CD4-positive, alpha-beta memory T cell (primary cell): ENCODE measurements around the gene FKBP10. TPM values are rescaled to one million over a fixed set of nuclear protein-coding genes. Genes with fewer than 3 reads are reported as not detected.

Experiments
- CTCF ChIA-PET: fragments of 350-600 bp; sonication (Branson Sonifier 250); formaldehyde crosslinking; loops from one replicate; lab custom pipeline; 2021; ENCODE audit warnings: inconsistent platforms; ENCODE audit not compliant: partially characterized antibody; lab: Charles Lee
- POLR2A ChIA-PET: fragments of 350-600 bp; sonication (Branson Sonifier 250); formaldehyde crosslinking; loops from one replicate; lab custom pipeline; 2021; ENCODE audit not compliant: partially characterized antibody; lab: Charles Lee
- DNase-seq, 5 donors: peaks; one replicate each; pipeline versions ENCODE4 v3.0.0 to v3.0.0-alpha.2; 2020 to 2022; ENCODE audit warnings: mixed read lengths in 1 of 5
- H3K27ac ChIP-seq: one replicate; pipeline ENCODE4 v1.7.0; 2013; ENCODE audit warnings: low read depth, low read length
- H3K27me3 ChIP-seq: 2 replicates; pipeline ENCODE4 v1.7.0; 2013; ENCODE audit warnings: mild to moderate bottlenecking, low read length, moderate library complexity; ENCODE audit not compliant: insufficient read depth
- H3K36me3 ChIP-seq: 2 replicates; pipeline ENCODE4 v1.7.0; 2013; ENCODE audit warnings: mild to moderate bottlenecking, low read length, moderate library complexity; ENCODE audit not compliant: insufficient read depth
- H3K4me1 ChIP-seq: 2 replicates; pipeline ENCODE4 v1.7.0; 2013; ENCODE audit warnings: mild to moderate bottlenecking, low read length, moderate library complexity; ENCODE audit not compliant: insufficient read depth
- H3K4me3 ChIP-seq, 2 donors: one replicate each; pipeline ENCODE4 v1.7.0; 2013; ENCODE audit warnings: low read length in 2 of 2, mild to moderate bottlenecking in 1 of 2
- H3K9me3 ChIP-seq, 2 donors: one replicate each; pipeline ENCODE4 v1.7.0; 2013; ENCODE audit warnings: low read length in 2 of 2, control low read depth in 1 of 2; ENCODE audit not compliant: control insufficient read depth in 1 of 2
- H3K27ac Mint-ChIP-seq, 7 donors: one replicate each; pipeline ENCODE4 v1.8.0; 2020 to 2021; ENCODE audit warnings: mixed read lengths in 7 of 7, mild to moderate bottlenecking in 6 of 7, inconsistent platforms in 3 of 7, moderate library complexity in 3 of 7
- H3K27me3 Mint-ChIP-seq, 2 donors: one replicate each; pipeline ENCODE4 v1.8.0; 2020 to 2021; ENCODE audit warnings: mixed read lengths in 2 of 2
- H3K36me3 Mint-ChIP-seq, 2 donors: one replicate each; pipeline ENCODE4 v1.8.0; 2020 to 2021; ENCODE audit warnings: mixed read lengths in 2 of 2, inconsistent platforms in 1 of 2, mild to moderate bottlenecking in 1 of 2
- H3K4me1 Mint-ChIP-seq, 4 donors: one replicate each; pipeline ENCODE4 v1.8.0; 2020 to 2021; ENCODE audit warnings: mixed read lengths in 4 of 4, mild to moderate bottlenecking in 1 of 4
- H3K4me3 Mint-ChIP-seq, 8 donors: one replicate each; pipeline ENCODE4 v1.8.0; 2020 to 2021; ENCODE audit warnings: mixed read lengths in 8 of 8, mild to moderate bottlenecking in 7 of 8, moderate library complexity in 6 of 8, inconsistent platforms in 3 of 8
- H3K9me3 Mint-ChIP-seq, 8 donors: one replicate each; pipeline ENCODE4 v1.8.0; 2020 to 2021; ENCODE audit warnings: mixed read lengths in 8 of 8, mild to moderate bottlenecking in 5 of 8, inconsistent platforms in 3 of 8, moderate library complexity in 1 of 8
- intact Hi-C: fragments of 100-400 bp; cut with micrococcal nuclease; formaldehyde crosslinking; loops from one replicate; pipeline ENCODE4 v1.15.1; 2023
- polyA plus RNA-seq, 2 donors: library from polyadenylated mRNA; unstranded; fragments of 300-500 nt; fragmentation: Illumina TruSeq; gene quantifications; one replicate each; pipeline ENCODE4 v1.2.3, GENCODE V29; 2021
- total RNA-seq, 2 experiments: library from RNA; stranded (reverse); gene quantifications; one replicate each; pipeline ENCODE4 v1.2.3, GENCODE V29; 2021

The FKBP10 gene
- total and polyA plus RNA-seq, 4 experiments from 2014 or later: not detected

DNA sequence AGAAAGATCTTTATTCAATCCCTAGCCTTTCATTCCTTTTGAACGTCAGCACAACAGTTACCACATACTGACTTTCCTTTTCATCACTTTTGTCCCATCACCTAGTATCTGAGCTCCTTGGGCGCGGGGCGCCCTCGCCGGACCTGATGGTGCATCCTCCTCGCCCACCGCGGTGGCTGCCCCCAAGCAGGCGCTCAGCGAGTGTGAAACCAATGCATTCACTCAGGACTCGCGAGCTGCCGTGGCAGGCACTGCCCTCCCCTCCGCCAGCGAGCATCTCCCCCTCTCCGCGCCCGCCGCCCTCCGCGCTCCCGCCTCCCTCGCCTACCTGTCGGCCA is 51.7 kb downstream of the FKBP10 start:
- H3K36me3 ChIP-seq: peaks cover 7% of the 10 kb centered on the region
- Mint-ChIP-seq H3K27me3 (no peaks in the 10 kb centered on the region), H3K36me3 (peaks cover 15 to 25% of the 10 kb centered on the region in 2 donors), H3K4me3 (no peak overlapping the region), H3K27ac (no peak overlapping the region), H3K9me3 (peaks cover 0 to 1% (median 0%) of the 10 kb centered on the region in 8 donors), H3K4me1 (peaks cover 11 to 37% (median 23%) of the 10 kb centered on the region in 4 donors)
- intact Hi-C loops: no loop called here
- POLR2A ChIA-PET: interaction anchor here (0.6 to 3.3 kb wide), 19 partner anchors 13 to 1524 kb away, joined by 3 to 25 read pairs (median 5); partner anchors contain the start of genes ACLY, CNP, DHX58 and DNAJC7
- no peaks in the 10 kb centered on the region for H3K9me3 ChIP-seq
- H3K4me1 ChIP-seq: peaks cover 46% of the 10 kb centered on the region
- CTCF ChIA-PET: interaction anchor here (1.1 to 2.5 kb wide), 3 partner anchors 53 to 155 kb away, joined by 3 to 8 read pairs (median 6); partner anchors contain the start of genes NKIRAS2 and P3H4
- H3K4me3 ChIP-seq: peak overlapping the region; percentile 26 to 78
- no peaks in the 10 kb centered on the region for H3K27me3 ChIP-seq
- DNase-seq: no peak
- peak overlapping the region; percentile 71 for H3K27ac ChIP-seq

DNA sequence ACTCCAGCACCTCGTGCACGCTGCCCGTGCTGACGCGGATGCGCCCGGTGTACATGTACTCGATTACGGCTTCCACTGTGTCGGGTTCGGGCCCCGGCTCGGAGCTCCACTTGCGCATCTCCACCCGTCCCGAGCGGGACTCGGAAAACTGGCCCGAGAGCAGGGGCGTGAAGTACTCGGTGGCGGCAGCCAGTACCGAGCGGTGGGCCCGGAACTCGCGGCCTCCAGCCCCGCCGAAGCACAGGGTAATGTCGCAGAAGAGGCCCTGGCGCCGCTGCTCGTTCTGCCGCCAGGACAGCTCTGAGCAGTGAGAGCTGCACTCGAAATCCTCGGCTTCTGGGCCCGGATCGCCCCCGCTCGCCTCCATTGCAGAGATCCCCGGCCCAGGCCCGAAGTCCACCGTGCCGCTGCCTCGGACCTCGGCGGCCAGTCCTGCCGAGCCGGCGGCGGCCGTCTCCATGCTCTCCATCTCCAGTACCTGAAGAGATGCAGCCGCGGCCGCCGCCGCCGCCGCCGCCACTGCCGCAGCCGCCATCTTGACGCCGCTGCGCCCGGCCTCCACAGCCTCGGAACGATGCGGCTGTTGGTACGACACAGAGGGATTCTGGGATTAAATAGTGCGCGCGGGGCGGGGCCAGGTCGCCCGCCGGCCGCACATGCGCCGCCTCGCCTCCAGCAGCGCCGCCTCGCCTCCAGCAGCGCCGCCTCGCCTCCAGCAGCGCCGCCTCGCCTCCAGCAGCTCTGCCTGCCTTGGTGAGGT is 52.2 kb downstream of the FKBP10 start, which contains the start of gene KLHL11:
KLHL11 (minus strand) TSS at position 588 of the 760 bp plus-strand sequence; CDS start at position 535, 53 bp downstream.
- Mint-ChIP-seq H3K4me3 (peak within 1 kb of the TSS in 1 of 8 donors; percentile 82), H3K27me3 (no peaks in the 10 kb centered on the region), H3K4me1 (peaks cover 11 to 37% (median 19%) of the 10 kb centered on the region in 4 donors), H3K9me3 (peaks cover 0 to 1% (median 0%) of the 10 kb centered on the region in 8 donors), H3K36me3 (peaks cover 15 to 29% of the 10 kb centered on the region in 2 donors), H3K27ac (peak within 1 kb of the TSS in 3 of 7 donors; percentile 89 to 93 (median 92))
- peak; percentile 85 to 88 (median 87) for DNase-seq
- POLR2A ChIA-PET: interaction anchor here (0.6 to 3.3 kb wide), 20 partner anchors 13 to 1524 kb away, joined by 3 to 25 read pairs (median 4); partner anchors contain the start of genes ACLY, CNP, DHX58 and DNAJC7
- intact Hi-C loops: loop anchor here (1.0 kb wide), 3 partner anchors 54 to 101 kb away; partner anchors contain the start of genes CNP and ODAD4
- Histone ChIP-seq H3K27ac (peak within 1 kb of the TSS; percentile 71), H3K4me3 (peak within 1 kb of the TSS; percentile 26 to 78), H3K36me3 (peaks cover 8% of the 10 kb centered on the region), H3K4me1 (peaks cover 42% of the 10 kb centered on the region), H3K9me3 (no peaks in the 10 kb centered on the region), H3K27me3 (no peaks in the 10 kb centered on the region)
- CTCF ChIA-PET: interaction anchor here (1.1 to 1.5 kb wide), 3 partner anchors 30 to 155 kb away, joined by 3 to 6 read pairs (median 3); partner anchors contain the start of gene NKIRAS2

GRCh38 chr17:41865596-41865893 is 52.7 kb downstream of the FKBP10 start:
- H3K9me3 Mint-ChIP-seq: peaks cover 0 to 1% (median 0%) of the 10 kb centered on the region in 8 donors
- peak overlapping the region in 1 of 2 donors; percentile 78 for H3K4me3 ChIP-seq
- H3K4me1 ChIP-seq: peaks cover 37% of the 10 kb centered on the region
- no peaks in the 10 kb centered on the region for H3K27me3 Mint-ChIP-seq
- H3K4me1 Mint-ChIP-seq: peaks cover 8 to 34% (median 15%) of the 10 kb centered on the region in 4 donors
- CTCF ChIA-PET: interaction anchor here (1.1 kb wide), 1 partner anchor 30 kb away, joined by 3 read pairs; no protein-coding TSS in a partner anchor
- peaks cover 15 to 34% of the 10 kb centered on the region in 2 donors for H3K36me3 Mint-ChIP-seq
- POLR2A ChIA-PET: interaction anchor here (0.6 to 3.3 kb wide), 17 partner anchors 14 to 662 kb away, joined by 3 to 25 read pairs (median 5); partner anchors contain the start of genes ACLY, CNP, DHX58 and DNAJC7
- H3K9me3 ChIP-seq: no peaks in the 10 kb centered on the region
- no peak for DNase-seq
- H3K27ac Mint-ChIP-seq: peak overlapping the region in 3 of 7 donors; percentile 89 to 93 (median 92)
- peak overlapping the region in 1 of 8 donors; percentile 82 for H3K4me3 Mint-ChIP-seq
- no peaks in the 10 kb centered on the region for H3K27me3 ChIP-seq
- H3K27ac ChIP-seq: peak overlapping the region; percentile 71
- intact Hi-C loops: loop anchor here (1.0 kb wide), 3 partner anchors 54 to 101 kb away; partner anchors contain the start of genes CNP and ODAD4
- H3K36me3 ChIP-seq: peaks cover 13% of the 10 kb centered on the region

- Mint-ChIP-seq H3K36me3 (peaks cover 26 to 61% of the 10 kb centered on the region in 2 donors), H3K4me1 (peaks cover 4 to 19% (median 5%) of the 10 kb centered on the region in 4 donors), H3K4me3 (no peak overlapping the region), H3K27ac (peak overlapping the region in 3 of 7 donors; percentile 66 to 87 (median 84)), H3K27me3 (no peaks in the 10 kb centered on the region), H3K9me3 (no peaks in the 10 kb centered on the region)
- POLR2A ChIA-PET: interaction anchor here (0.7 kb wide), 1 partner anchor 11 kb away, joined by 4 read pairs; no protein-coding TSS in a partner anchor
- DNase-seq: no peak
- intact Hi-C loops: no loop called here
- Histone ChIP-seq H3K27ac (no peak overlapping the region), H3K36me3 (peaks cover 31% of the 10 kb centered on the region), H3K9me3 (no peaks in the 10 kb centered on the region), H3K4me1 (peaks cover 9% of the 10 kb centered on the region), H3K27me3 (no peaks in the 10 kb centered on the region), H3K4me3 (no peak overlapping the region)
- CTCF ChIA-PET: no interaction called here
These were observed 55.8 kb downstream of the FKBP10 start for GRCh38 chr17:41868568-41868967.

DNA sequence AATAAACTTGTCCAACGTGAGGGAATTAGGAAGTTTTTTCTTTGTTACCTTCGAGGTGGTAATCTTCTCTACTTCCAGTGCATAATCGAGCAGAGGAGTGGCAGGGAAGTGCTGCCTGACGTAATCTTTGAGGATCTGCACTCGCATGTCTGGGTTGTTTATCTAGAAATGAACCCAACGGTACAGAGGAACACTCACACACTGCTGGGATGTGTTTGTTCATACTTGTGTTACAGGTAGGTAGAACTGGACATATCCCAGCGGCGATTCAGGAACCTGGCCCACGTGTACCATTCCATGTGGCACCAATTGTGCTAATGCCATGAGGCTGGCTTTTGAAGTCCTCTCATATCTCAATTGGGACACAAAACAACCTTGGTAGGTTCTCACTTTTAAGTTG is 56.6 kb downstream of the FKBP10 start:
- Histone ChIP-seq H3K4me1 (peaks cover under 1% of the 10 kb centered on the region), H3K27me3 (no peaks in the 10 kb centered on the region), H3K27ac (no peak overlapping the region), H3K9me3 (no peaks in the 10 kb centered on the region), H3K4me3 (no peak overlapping the region), H3K36me3 (peaks cover 31% of the 10 kb centered on the region)
- no peaks in the 10 kb centered on the region for H3K9me3 Mint-ChIP-seq
- no peak for DNase-seq
- H3K27ac Mint-ChIP-seq: no peak overlapping the region
- H3K36me3 Mint-ChIP-seq: peaks cover 26 to 66% of the 10 kb centered on the region in 2 donors
- ChIA-PET POLR2A (no interaction called here), CTCF (no interaction called here)
- no peak overlapping the region for H3K4me3 Mint-ChIP-seq
- H3K27me3 Mint-ChIP-seq: no peaks in the 10 kb centered on the region
- peaks cover 4 to 19% (median 5%) of the 10 kb centered on the region in 4 donors for H3K4me1 Mint-ChIP-seq
- intact Hi-C loops: no loop called here

- no peak for DNase-seq
- CTCF ChIA-PET: no interaction called here
- Histone ChIP-seq H3K36me3 (peaks cover 31% of the 10 kb centered on the region), H3K9me3 (no peaks in the 10 kb centered on the region), H3K4me3 (no peak overlapping the region), H3K27ac (no peak overlapping the region), H3K4me1 (no peaks in the 10 kb centered on the region), H3K27me3 (no peaks in the 10 kb centered on the region)
- Mint-ChIP-seq H3K27ac (peak overlapping the region in 1 of 7 donors; percentile 39), H3K4me1 (peaks cover 4 to 19% (median 5%) of the 10 kb centered on the region in 4 donors), H3K27me3 (no peaks in the 10 kb centered on the region), H3K4me3 (no peak overlapping the region), H3K36me3 (peaks cover 31 to 69% of the 10 kb centered on the region in 2 donors), H3K9me3 (no peaks in the 10 kb centered on the region)
- intact Hi-C loops: no loop called here
- POLR2A ChIA-PET: no interaction called here
These were observed 57.3 kb downstream of the FKBP10 start for GRCh38 chr17:41870097-41870496.

DNA sequence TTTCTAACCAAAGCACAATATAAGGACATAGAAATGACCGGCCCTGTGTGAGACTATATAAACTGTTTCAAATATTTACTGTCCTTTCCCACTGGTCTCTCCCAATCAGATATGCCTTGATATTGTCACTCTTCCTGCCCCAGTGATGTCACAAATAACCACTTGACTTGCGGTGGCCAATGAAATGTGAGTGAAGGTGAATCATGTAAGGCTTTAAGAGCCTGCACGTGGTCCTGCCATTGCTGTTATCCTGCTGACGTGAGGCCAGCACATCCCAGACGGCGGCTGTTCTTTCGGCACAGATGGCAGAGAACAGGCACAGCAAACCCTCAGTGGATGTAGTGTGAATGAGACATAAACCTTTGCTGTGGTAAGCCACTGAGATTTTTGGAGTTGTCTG is 57.8 kb downstream of the FKBP10 start:
- Histone ChIP-seq H3K36me3 (peaks cover 31% of the 10 kb centered on the region), H3K27ac (no peak overlapping the region), H3K4me1 (no peaks in the 10 kb centered on the region), H3K9me3 (no peaks in the 10 kb centered on the region), H3K27me3 (no peaks in the 10 kb centered on the region), H3K4me3 (no peak overlapping the region)
- Mint-ChIP-seq H3K9me3 (no peaks in the 10 kb centered on the region), H3K27ac (peak overlapping the region in 4 of 7 donors; percentile 3 to 50 (median 29)), H3K4me1 (peaks cover 2 to 16% (median 3%) of the 10 kb centered on the region in 4 donors), H3K36me3 (peaks cover 31 to 67% of the 10 kb centered on the region in 2 donors), H3K27me3 (no peaks in the 10 kb centered on the region), H3K4me3 (no peak overlapping the region)
- ChIA-PET CTCF (no interaction called here), POLR2A (no interaction called here)
- no peak for DNase-seq
- intact Hi-C loops: no loop called here
